Neuron (in vitro differentiated cells): ENCODE measurements around the gene KRT25.

Source experiments
- H2AFZ ChIP-seq: one replicate; pipeline ENCODE4 v1.6.1; 2013; ENCODE audit warnings: low read depth, mild to moderate bottlenecking, inconsistent platforms, low read length, moderate library complexity
- H3K27me3 ChIP-seq: one replicate; pipeline ENCODE4 v1.6.1; 2013; ENCODE audit warnings: low read length; ENCODE audit not compliant: insufficient read depth
- H3K36me3 ChIP-seq: one replicate; pipeline ENCODE4 v1.6.1; 2013; ENCODE audit warnings: low read length; ENCODE audit not compliant: insufficient read depth
- H3K4me1 ChIP-seq: one replicate; pipeline ENCODE4 v1.6.1; 2013; ENCODE audit warnings: low read length; ENCODE audit not compliant: insufficient read depth
- H3K4me3 ChIP-seq: 2 replicates; pipeline ENCODE4 v1.5.1; 2013; ENCODE audit warnings: mild to moderate bottlenecking, low read length, moderate library complexity
- H3K9me3 ChIP-seq: one replicate; pipeline ENCODE4 v1.6.1; 2013; ENCODE audit warnings: low read length

The KRT25 gene

DNA sequence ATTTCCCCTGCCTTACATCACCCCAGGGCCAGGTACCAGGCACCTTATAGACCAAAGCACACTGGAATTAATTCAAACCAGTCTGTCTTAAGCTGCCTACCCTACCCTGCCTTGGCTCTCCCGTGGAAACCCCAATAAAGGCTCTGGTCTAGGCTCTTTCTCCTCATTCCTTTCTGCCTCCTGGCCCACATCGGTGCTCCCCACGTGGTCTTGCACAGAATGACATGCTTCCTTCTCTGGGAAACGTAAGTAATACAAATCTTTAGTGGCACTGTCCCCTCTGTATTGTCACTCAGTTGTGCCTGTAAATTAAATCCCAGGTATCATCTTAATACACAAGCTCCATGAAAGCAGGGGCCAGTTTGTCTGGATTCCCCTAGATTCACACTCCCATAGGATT lies 16.6 kb downstream of the KRT25 start:
- Histone ChIP-seq H3K27me3 (peaks cover 15% of the 10 kb centered on the region), H3K36me3 (no peaks in the 10 kb centered on the region), H3K4me3 (no peak overlapping the region), H3K9me3 (no peaks in the 10 kb centered on the region), H2AFZ (no peak overlapping the region), H3K4me1 (no peaks in the 10 kb centered on the region)

DNA sequence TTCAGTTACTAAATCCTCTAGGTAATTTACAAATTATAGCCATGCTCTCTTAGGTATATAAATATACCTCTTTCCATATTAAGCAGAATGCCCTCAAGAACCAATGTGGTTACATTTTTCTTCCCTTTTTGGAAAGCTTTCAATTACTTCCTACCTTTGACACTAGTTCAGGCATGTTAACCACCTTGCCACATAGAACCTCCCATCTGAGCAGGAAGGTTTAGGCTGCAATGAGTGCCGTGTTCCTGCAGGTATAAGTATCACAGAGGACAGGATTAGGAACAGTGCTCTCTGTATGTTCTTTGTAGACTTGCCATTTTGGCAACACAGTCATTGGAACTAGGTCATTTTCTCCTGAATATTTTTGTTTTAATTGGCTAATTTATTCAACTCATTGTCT lies 20.1 kb downstream of the KRT25 start:
- H3K27me3 ChIP-seq: peaks cover 14% of the 10 kb centered on the region
- H3K9me3 ChIP-seq: no peaks in the 10 kb centered on the region
- H3K36me3 ChIP-seq: no peaks in the 10 kb centered on the region
- no peaks in the 10 kb centered on the region for H3K4me1 ChIP-seq
- no peak overlapping the region for H3K4me3 ChIP-seq
- H2AFZ ChIP-seq: no peak overlapping the region

- H3K36me3 ChIP-seq: no peaks in the 10 kb centered on the region
- H2AFZ ChIP-seq: no peak overlapping the region
- no peak overlapping the region for H3K4me3 ChIP-seq
- H3K9me3 ChIP-seq: no peaks in the 10 kb centered on the region
- H3K27me3 ChIP-seq: peaks cover 13% of the 10 kb centered on the region
- H3K4me1 ChIP-seq: no peaks in the 10 kb centered on the region
These were observed 21.1 kb downstream of the KRT25 start for GRCh38 chr17:40734018-40734417.

DNA sequence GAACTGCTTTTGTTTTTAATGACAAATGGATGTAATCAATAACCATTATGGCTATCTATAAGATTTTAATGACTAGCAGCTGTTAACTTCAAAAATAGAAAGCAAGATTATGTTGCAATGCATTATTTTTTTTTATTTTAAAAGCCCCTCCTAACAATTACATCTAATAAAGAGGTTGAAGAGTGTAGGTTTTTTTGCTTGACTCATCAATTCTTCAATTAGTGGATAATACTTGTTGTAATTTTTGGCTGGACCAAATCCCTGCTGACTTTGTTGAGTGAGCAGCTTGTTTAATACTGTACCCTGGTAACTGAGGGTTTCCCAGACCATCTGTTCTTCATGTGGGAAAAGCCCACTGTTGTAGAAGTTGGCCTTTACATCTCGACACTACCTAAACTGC lies 24.2 kb downstream of the KRT25 start:
- no peaks in the 10 kb centered on the region for H3K4me1 ChIP-seq
- no peaks in the 10 kb centered on the region for H3K9me3 ChIP-seq
- H3K4me3 ChIP-seq: no peak overlapping the region
- H3K27me3 ChIP-seq: peaks cover 10% of the 10 kb centered on the region
- H2AFZ ChIP-seq: no peak overlapping the region
- H3K36me3 ChIP-seq: no peaks in the 10 kb centered on the region

DNA sequence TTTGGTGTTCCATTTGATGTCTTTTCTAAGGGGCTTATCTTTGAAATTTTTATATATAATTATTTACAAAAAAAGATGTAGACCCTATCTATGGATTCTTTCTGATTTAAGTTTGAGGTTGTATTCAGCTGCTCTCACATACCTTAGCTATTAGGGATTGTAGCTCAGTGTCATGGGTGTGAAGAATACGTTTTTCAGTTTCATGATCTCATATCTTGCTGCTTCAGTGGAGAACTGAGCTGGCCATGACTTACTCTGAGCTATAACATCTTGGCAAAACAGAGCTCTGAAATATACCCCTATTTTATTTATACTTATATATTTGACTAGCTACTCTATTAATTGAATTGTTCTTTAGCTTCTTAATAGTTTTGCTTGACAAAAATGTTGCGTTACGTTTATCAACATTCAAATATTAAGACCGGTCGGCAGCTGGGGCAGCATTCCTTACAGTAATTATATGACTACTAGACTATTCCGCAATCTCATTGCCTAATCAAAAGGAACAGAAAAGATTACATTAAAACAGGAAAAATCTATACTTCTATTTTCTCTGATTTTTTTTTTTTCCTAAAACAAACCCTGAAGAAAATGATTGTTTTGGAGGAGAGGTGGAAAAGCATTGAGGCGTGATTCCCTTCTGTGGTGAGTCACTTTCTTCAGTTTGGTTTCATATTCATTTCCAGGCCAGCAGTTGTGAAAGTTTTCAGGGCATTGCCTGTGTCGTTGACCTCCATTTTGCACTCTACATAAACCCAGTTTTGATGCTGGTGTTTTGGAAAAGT lies 27.5 kb downstream of the KRT25 start:
- Histone ChIP-seq H3K27me3 (no peaks in the 10 kb centered on the region), H3K4me3 (no peak overlapping the region), H2AFZ (no peak overlapping the region), H3K9me3 (no peaks in the 10 kb centered on the region), H3K4me1 (no peaks in the 10 kb centered on the region), H3K36me3 (no peaks in the 10 kb centered on the region)

DNA sequence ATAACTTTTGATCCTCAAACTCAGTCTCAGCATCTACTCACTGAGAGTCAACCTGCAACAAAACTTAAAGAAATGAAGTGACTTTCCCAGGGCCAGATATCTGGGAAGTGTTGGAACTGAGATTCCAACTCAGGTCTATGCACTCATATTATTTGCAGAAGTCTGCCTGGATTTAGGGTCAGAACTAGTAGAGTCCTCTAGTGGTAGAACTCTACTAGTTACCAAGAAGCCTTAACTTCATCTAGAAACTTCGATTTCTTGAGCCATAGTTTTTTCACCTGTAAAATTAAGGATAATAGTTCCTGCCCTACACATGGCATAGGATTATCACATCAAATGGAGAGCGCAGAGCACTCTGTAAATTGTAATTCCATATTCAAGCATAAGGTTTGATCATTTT lies 28.2 kb downstream of the KRT25 start:
- Histone ChIP-seq H3K36me3 (no peaks in the 10 kb centered on the region), H3K4me3 (no peak overlapping the region), H3K9me3 (no peaks in the 10 kb centered on the region), H3K27me3 (no peaks in the 10 kb centered on the region), H2AFZ (no peak overlapping the region), H3K4me1 (no peaks in the 10 kb centered on the region)

DNA sequence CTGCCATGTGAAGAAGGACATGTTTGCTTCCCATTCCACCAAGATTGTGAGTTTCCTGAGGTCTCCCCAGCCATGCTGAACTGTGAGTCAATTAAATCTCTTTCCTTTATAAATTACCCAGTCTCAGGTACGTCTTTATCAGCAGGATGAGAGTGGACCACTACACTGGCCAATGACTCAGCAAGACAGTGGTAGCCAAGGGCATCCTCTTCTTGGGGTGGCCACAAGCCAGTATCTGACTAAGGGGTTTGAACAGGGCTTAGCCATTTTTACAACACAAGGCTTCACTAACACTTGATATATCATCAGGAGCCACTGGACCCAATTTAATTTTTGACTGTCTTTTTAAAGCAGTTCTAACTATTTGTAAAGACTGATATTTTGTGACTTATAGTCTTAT lies 30.5 kb downstream of the KRT25 start:
- H3K4me3 ChIP-seq: no peak overlapping the region
- no peak overlapping the region for H2AFZ ChIP-seq
- H3K27me3 ChIP-seq: no peaks in the 10 kb centered on the region
- no peaks in the 10 kb centered on the region for H3K9me3 ChIP-seq
- H3K4me1 ChIP-seq: no peaks in the 10 kb centered on the region
- H3K36me3 ChIP-seq: no peaks in the 10 kb centered on the region

- H2AFZ ChIP-seq: no peak overlapping the region
- no peaks in the 10 kb centered on the region for H3K9me3 ChIP-seq
- H3K4me1 ChIP-seq: no peaks in the 10 kb centered on the region
- peaks cover 3% of the 10 kb centered on the region for H3K27me3 ChIP-seq
- no peaks in the 10 kb centered on the region for H3K36me3 ChIP-seq
- H3K4me3 ChIP-seq: no peak overlapping the region
These were observed 32.9 kb downstream of the KRT25 start for GRCh38 chr17:40722241-40722640.

- no peak overlapping the region for H2AFZ ChIP-seq
- no peaks in the 10 kb centered on the region for H3K9me3 ChIP-seq
- no peak overlapping the region for H3K4me3 ChIP-seq
- no peaks in the 10 kb centered on the region for H3K36me3 ChIP-seq
- no peaks in the 10 kb centered on the region for H3K4me1 ChIP-seq
- H3K27me3 ChIP-seq: peaks cover 3% of the 10 kb centered on the region
These were observed 34.2 kb downstream of the KRT25 start for GRCh38 chr17:40720899-40721298.

GRCh38 chr17:40718930-40719329 lies 36.2 kb downstream of the KRT25 start:
- Histone ChIP-seq H2AFZ (no peak overlapping the region), H3K4me3 (no peak overlapping the region), H3K9me3 (no peaks in the 10 kb centered on the region), H3K4me1 (no peaks in the 10 kb centered on the region), H3K27me3 (peaks cover 3% of the 10 kb centered on the region), H3K36me3 (no peaks in the 10 kb centered on the region)

DNA sequence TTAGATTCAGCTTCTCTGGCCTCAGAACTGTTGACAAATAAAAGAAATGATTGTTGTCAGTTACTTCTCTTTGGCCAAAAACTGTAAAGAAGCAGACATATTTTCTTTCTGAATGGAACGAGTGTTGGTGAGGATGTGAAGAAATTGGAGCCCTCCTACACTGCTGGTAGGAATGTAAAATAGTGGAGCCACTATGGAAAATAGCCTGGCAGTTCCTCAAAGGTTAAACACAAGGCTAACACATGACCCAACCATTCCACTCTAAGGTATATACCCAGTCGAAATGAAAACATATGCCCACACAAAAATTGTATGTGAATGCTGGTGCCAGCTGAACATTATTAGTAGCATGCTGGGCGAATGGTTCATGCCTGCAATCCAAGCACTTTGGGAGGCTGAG lies 37.4 kb downstream of the KRT25 start:
- Histone ChIP-seq H3K27me3 (peaks cover 6% of the 10 kb centered on the region), H3K4me3 (no peak overlapping the region), H2AFZ (no peak overlapping the region), H3K9me3 (no peaks in the 10 kb centered on the region), H3K4me1 (no peaks in the 10 kb centered on the region), H3K36me3 (no peaks in the 10 kb centered on the region)

GRCh38 chr17:40714473-40714872 lies 40.7 kb downstream of the KRT25 start:
- H3K27me3 ChIP-seq: peaks cover 7% of the 10 kb centered on the region
- H3K9me3 ChIP-seq: no peaks in the 10 kb centered on the region
- no peak overlapping the region for H3K4me3 ChIP-seq
- no peaks in the 10 kb centered on the region for H3K4me1 ChIP-seq
- no peak overlapping the region for H2AFZ ChIP-seq
- H3K36me3 ChIP-seq: no peaks in the 10 kb centered on the region

- H3K36me3 ChIP-seq: no peaks in the 10 kb centered on the region
- H3K27me3 ChIP-seq: peaks cover 4% of the 10 kb centered on the region
- H3K4me1 ChIP-seq: no peaks in the 10 kb centered on the region
- H2AFZ ChIP-seq: no peak overlapping the region
- H3K9me3 ChIP-seq: no peaks in the 10 kb centered on the region
- H3K4me3 ChIP-seq: no peak overlapping the region
These were observed 47.4 kb downstream of the KRT25 start for GRCh38 chr17:40707745-40708144.

GRCh38 chr17:40705584-40705983 lies 49.5 kb downstream of the KRT25 start:
- Histone ChIP-seq H3K36me3 (no peaks in the 10 kb centered on the region), H3K27me3 (peaks cover 4% of the 10 kb centered on the region), H2AFZ (no peak overlapping the region), H3K9me3 (no peaks in the 10 kb centered on the region), H3K4me3 (no peak overlapping the region), H3K4me1 (no peaks in the 10 kb centered on the region)
